BJ (cell line): ENCODE results near the gene PTPRG. TPM values are rescaled to one million over a fixed set of nuclear protein-coding genes. Genes with fewer than 3 reads are reported as not detected.

Source experiments
- CTCF ChIA-PET: fragments of 350-600 bp; formaldehyde crosslinking; extraction: SDS; loops from one replicate; lab custom pipeline; 2021; ENCODE audit warnings: antibody characterized with exemption, inconsistent platforms; lab: Yijun Ruan, JAX
- POLR2A ChIA-PET: fragments of 300-600 bp; sonication (Branson Sonifier 250); formaldehyde crosslinking; extraction: SDS; loops from one replicate; lab custom pipeline; 2021; ENCODE audit warnings: antibody characterized with exemption; lab: Charles Lee
- DNase-seq: peaks from one replicate; pipeline ENCODE4 v3.0.0-alpha.2; 2011; ENCODE audit warnings: low read depth
- H3K27me3 ChIP-seq: 2 replicates; pipeline ENCODE4 v1.6.0; 2011; ENCODE audit warnings: low read length; ENCODE audit not compliant: control insufficient read depth, insufficient read depth
- H3K36me3 ChIP-seq: 2 replicates; pipeline ENCODE4 v1.5.1; 2011; ENCODE audit warnings: low read length; ENCODE audit not compliant: control insufficient read depth, insufficient read depth
- H3K4me3 ChIP-seq: 2 replicates; pipeline ENCODE4 v1.5.1; 2011; ENCODE audit warnings: low read depth, mild to moderate bottlenecking, control low read depth, low read length
- CTCF ChIP-seq: IDR thresholded peaks from 2 replicates; pipeline ENCODE4 v1.5.1; 2011; ENCODE audit warnings: low read depth, mild to moderate bottlenecking, control low read depth, inconsistent platforms, low read length, moderate library complexity; ENCODE audit not compliant: insufficient read depth
- polyA plus RNA-seq: library from polyadenylated mRNA; depleted of rRNA; stranded (reverse); fragments of >200 nt; gene quantifications from 2 replicates; pipeline ENCODE4 v1.2.3, GENCODE V29; 2011

Gene PTPRG
- polyA plus RNA-seq, 1 experiment: 20.8 TPM

GRCh38 chr3:61632568-61633175 lies 71.3 kb downstream of the PTPRG start:
- Histone ChIP-seq H3K36me3 (no peaks in the 10 kb centered on the region), H3K4me3 (no peak overlapping the region), H3K27me3 (no peaks in the 10 kb centered on the region)
- CTCF ChIA-PET: no interaction called here
- POLR2A ChIA-PET: no interaction called here
- no peak for TF ChIP-seq CTCF
- DNase-seq: no peak

GRCh38 chr3:61634678-61635077 lies 73.3 kb downstream of the PTPRG start:
- H3K27me3 ChIP-seq: no peaks in the 10 kb centered on the region
- POLR2A ChIA-PET: no interaction called here
- no peak for TF ChIP-seq CTCF
- H3K4me3 ChIP-seq: no peak overlapping the region
- no peaks in the 10 kb centered on the region for H3K36me3 ChIP-seq
- CTCF ChIA-PET: interaction anchor here (1.6 to 1.9 kb wide), 2 partner anchors 23 to 71 kb away, joined by 3 to 5 read pairs; no protein-coding TSS in a partner anchor
- DNase-seq: no peak

GRCh38 chr3:61637088-61638051 lies 76.0 kb downstream of the PTPRG start:
- ChIA-PET POLR2A (no interaction called here), CTCF (no interaction called here)
- no peaks in the 10 kb centered on the region for H3K27me3 ChIP-seq
- no peak for TF ChIP-seq CTCF
- no peak overlapping the region for H3K4me3 ChIP-seq
- no peak for DNase-seq
- H3K36me3 ChIP-seq: no peaks in the 10 kb centered on the region

- no peak for TF ChIP-seq CTCF
- no peak overlapping the region for H3K4me3 ChIP-seq
- DNase-seq: no peak
- ChIA-PET CTCF (no interaction called here), POLR2A (no interaction called here)
- H3K27me3 ChIP-seq: no peaks in the 10 kb centered on the region
- no peaks in the 10 kb centered on the region for H3K36me3 ChIP-seq
These were observed 77.4 kb downstream of the PTPRG start for GRCh38 chr3:61638741-61639140.

- no peak for TF ChIP-seq CTCF
- H3K36me3 ChIP-seq: no peaks in the 10 kb centered on the region
- ChIA-PET POLR2A (no interaction called here), CTCF (interaction anchor here (1.7 kb wide), 1 partner anchor 76 kb away, joined by 3 read pairs; no protein-coding TSS in a partner anchor)
- no peak for DNase-seq
- H3K27me3 ChIP-seq: no peaks in the 10 kb centered on the region
- H3K4me3 ChIP-seq: no peak overlapping the region
These were observed 78.6 kb downstream of the PTPRG start for GRCh38 chr3:61639991-61640390.
